ENCODE results near the gene GIMAP8. TPM values are rescaled to one million over a fixed set of nuclear protein-coding genes. Genes with fewer than 3 reads are reported as not detected.

The GIMAP8 gene
- total RNA-seq, 4 donors from 2014 or later, result 0.88 to 19.8 (median 5.2) TPM

GRCh38 chr7:150458756-150459155 is 8.3 kb downstream of the GIMAP8 start:
- Histone ChIP-seq H3K4me1 (no peaks in the 10 kb centered on the region), H3K9me3 (no peaks in the 10 kb centered on the region), H3K36me3 (no peaks in the 10 kb centered on the region), H3K27ac (no peak overlapping the region), H3K4me3 (no peak overlapping the region), H3K27me3 (no peaks in the 10 kb centered on the region)
- no peak for TF ChIP-seq CTCF (IDR thresholded peaks at IDR 0.05)
- TF ChIP-seq POLR2A (IDR thresholded peaks at IDR 0.05), result no peak
- no peak for DNase-seq

- H3K4me3 ChIP-seq, result no peak overlapping the region
- H3K27ac ChIP-seq, result no peak overlapping the region
- no peaks in the 10 kb centered on the region for H3K27me3 ChIP-seq
- TF ChIP-seq CTCF (IDR thresholded peaks at IDR 0.05) (no peak), POLR2A (IDR thresholded peaks at IDR 0.05) (no peak)
- no peaks in the 10 kb centered on the region for H3K4me1 ChIP-seq
- H3K36me3 ChIP-seq, result no peaks in the 10 kb centered on the region
- H3K9me3 ChIP-seq, result no peaks in the 10 kb centered on the region
- DNase-seq, result no peak
Measured at GRCh38 chr7:150461520-150461919, 11.1 kb downstream of the GIMAP8 start.

- Histone ChIP-seq H3K4me3 (no peak overlapping the region), H3K27ac (no peak overlapping the region), H3K27me3 (no peaks in the 10 kb centered on the region), H3K4me1 (no peaks in the 10 kb centered on the region), H3K36me3 (no peaks in the 10 kb centered on the region), H3K9me3 (no peaks in the 10 kb centered on the region)
- DNase-seq, result no peak
- TF ChIP-seq CTCF (IDR thresholded peaks at IDR 0.05), result no peak
- no peak for TF ChIP-seq POLR2A (IDR thresholded peaks at IDR 0.05)
Measured at GRCh38 chr7:150462413-150462812, 12.0 kb downstream of the GIMAP8 start.

- DNase-seq, result no peak
- Histone ChIP-seq H3K9me3 (no peaks in the 10 kb centered on the region), H3K36me3 (no peaks in the 10 kb centered on the region), H3K27me3 (no peaks in the 10 kb centered on the region), H3K4me1 (no peaks in the 10 kb centered on the region), H3K4me3 (no peak overlapping the region), H3K27ac (no peak overlapping the region)
- no peak for TF ChIP-seq CTCF (IDR thresholded peaks at IDR 0.05)
- TF ChIP-seq POLR2A (IDR thresholded peaks at IDR 0.05), result no peak
Measured at GRCh38 chr7:150463461-150463860, 13.0 kb downstream of the GIMAP8 start.

- Histone ChIP-seq H3K4me1 (no peaks in the 10 kb centered on the region), H3K4me3 (no peak overlapping the region), H3K27me3 (no peaks in the 10 kb centered on the region), H3K36me3 (no peaks in the 10 kb centered on the region), H3K27ac (no peak overlapping the region), H3K9me3 (no peaks in the 10 kb centered on the region)
- TF ChIP-seq CTCF (IDR thresholded peaks at IDR 0.05) (no peak), POLR2A (IDR thresholded peaks at IDR 0.05) (no peak)
- DNase-seq, result no peak
Measured at GRCh38 chr7:150464962-150465361, 14.5 kb downstream of the GIMAP8 start.

- Histone ChIP-seq H3K36me3 (no peaks in the 10 kb centered on the region), H3K9me3 (no peaks in the 10 kb centered on the region), H3K4me3 (no peak overlapping the region), H3K27me3 (no peaks in the 10 kb centered on the region), H3K4me1 (no peaks in the 10 kb centered on the region), H3K27ac (no peak overlapping the region)
- TF ChIP-seq POLR2A (IDR thresholded peaks at IDR 0.05), result no peak
- TF ChIP-seq CTCF (IDR thresholded peaks at IDR 0.05), result no peak
- no peak for DNase-seq
Measured at GRCh38 chr7:150465414-150465813, 15.0 kb downstream of the GIMAP8 start.
